NCI-H2171 treated with DMSO at 0.1 percent for 48 hours (cell line): ENCODE results near the gene PRR15L.
A peak's percentile ranks its signal among the peaks of the same experiment; 100 is the strongest.
"Not testable (repeated sequence)": the region's sequence is repeated elsewhere in the genome, so short reads cannot be mapped to it uniquely, and the experiment has no call there.

Experiments
- DNase-seq: peaks from one replicate; lab custom pipeline; 2025; lab: John Stamatoyannopoulos, UW

Gene PRR15L

DNA sequence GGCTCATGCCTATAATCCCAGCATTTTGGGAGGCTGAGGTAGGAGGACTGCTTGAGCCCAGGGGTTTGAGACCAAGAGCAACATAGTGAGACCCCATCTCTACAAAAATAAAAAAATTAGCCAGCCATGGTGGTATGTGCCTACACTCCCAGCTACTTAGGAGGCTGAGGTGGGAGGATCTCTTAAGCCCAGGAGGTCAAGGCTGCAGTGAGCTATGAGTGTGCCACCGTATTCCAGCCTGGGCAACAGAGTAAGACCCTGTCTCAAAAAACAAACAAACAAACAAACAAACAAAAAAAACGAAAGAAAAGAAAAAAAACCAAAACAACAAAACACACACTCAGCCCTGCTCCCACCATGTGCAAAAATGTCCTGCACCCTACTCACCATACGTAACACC lies 22.2 kb downstream of the PRR15L start:
- DNase-seq = not testable (repeated sequence)

- DNase-seq = peak; percentile 54
Observed at GRCh38 chr17:47934856-47935255, 22.8 kb downstream of the PRR15L start.

- DNase-seq = no peak
Observed at GRCh38 chr17:47931848-47932247, 25.8 kb downstream of the PRR15L start.

DNA sequence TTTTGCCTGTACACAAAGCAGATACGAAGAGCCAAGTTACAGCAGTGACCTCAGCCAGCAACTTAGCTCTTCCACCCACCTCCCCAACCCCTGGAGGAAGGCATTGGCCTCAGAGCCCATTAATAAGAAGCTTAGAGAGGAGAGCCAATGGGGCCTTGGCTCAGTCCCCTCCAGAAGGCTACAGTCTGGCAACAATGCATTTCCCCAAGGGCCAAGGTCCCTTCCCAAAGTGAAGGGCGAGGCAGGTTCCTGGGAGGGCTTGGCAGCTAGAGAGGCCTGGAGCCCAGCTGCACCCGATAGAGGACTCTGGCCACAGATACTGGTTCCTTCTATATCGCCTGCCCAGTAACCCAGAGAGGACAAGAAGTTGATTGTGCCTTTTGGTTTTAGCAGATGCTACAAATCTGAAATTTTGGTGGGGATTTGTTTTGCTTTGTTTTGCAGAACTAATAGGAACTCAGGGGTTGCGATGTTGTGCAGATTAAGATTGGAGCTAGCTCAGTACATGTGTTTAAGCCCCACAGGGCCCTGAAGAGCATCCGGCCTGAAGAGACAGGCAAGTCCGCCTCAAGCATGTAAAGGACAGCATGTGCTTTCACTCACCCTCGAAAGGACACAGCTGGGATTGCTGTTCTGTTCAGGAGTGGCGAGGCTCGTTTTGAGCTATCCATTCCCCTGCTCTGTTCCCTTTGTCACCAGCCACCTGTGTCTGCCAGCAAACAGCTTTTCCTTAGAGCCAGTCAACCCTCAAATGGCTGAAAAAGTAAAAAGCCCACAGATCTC lies 28.3 kb downstream of the PRR15L start:
- DNase-seq = no peak

DNA sequence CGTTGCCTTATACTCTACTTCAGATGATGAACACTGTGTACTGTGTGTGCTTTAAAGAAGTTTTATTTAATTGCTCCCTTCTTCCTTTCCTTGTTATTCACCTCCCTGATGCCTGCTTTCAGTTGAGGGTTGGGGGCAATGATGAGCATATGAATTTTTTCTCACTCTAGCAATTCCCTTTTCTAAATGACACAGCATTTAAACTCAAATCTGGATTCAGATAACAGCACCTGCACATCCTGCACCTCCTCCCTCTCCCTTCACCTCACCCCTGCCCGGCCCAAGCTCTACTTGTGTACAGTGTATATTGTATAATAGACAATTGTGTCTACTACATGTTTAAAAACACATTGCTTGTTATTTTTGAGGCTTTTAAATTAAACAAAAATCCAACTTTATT lies 29.3 kb downstream of the PRR15L start:
- DNase-seq = no peak

DNA sequence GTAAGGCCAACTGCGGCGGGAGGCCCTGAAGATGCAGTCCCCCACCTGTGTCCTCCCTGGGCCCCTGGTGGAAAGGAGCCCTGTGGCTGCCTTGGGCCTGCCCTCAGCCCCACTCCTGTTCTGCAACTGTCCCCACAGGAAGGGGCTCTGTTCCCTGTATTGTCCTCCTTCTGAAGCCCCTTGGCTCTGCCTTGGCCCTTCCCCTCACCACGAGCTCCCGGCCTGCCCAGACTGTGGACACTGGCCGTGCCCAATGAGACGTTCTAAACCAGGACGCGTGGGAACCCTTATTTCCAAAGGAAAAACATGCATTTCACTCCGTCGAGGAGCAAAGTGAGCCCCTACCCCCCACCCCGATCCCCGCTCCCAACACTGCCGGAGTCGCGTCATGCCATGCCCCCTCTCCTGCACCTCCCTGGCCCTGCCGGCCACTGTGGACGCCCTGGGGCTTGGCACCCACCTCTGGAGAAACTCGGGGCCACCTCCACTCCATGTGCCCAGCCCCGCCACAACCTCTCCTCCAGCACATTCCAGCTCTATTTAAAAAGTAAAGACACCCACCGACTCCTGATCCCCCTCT lies 29.8 kb downstream of the PRR15L start:
- DNase-seq = no peak

GRCh38 chr17:47925678-47925988 lies 32.0 kb downstream of the PRR15L start:
- no peak for DNase-seq

GRCh38 chr17:47924785-47925677 lies 32.7 kb downstream of the PRR15L start:
- no peak for DNase-seq

DNA sequence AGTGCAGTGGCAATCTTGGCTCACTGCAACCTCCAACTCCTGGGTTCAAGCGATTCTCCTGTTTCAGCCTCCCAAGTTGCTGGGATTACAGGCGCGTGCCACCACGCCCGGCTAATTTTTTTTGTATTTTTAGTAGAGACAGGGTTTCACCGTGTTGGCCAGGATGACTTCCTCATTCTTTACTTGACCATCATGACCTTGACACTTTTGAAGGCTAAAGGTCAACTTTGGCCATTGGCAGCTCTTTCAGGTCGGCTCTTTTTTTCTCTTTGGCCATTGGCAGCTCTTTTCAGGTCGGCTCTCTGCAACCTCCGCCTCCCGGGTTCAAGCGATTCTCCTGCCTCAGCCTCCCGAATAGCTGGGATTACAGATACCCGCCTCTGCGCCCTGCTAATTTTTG lies 37.8 kb downstream of the PRR15L start:
- not testable (repeated sequence) for DNase-seq

GRCh38 chr17:47918991-47919390 lies 38.7 kb downstream of the PRR15L start:
- DNase-seq = no peak

GRCh38 chr17:47918006-47918405 lies 39.7 kb downstream of the PRR15L start:
- DNase-seq = no peak

DNA sequence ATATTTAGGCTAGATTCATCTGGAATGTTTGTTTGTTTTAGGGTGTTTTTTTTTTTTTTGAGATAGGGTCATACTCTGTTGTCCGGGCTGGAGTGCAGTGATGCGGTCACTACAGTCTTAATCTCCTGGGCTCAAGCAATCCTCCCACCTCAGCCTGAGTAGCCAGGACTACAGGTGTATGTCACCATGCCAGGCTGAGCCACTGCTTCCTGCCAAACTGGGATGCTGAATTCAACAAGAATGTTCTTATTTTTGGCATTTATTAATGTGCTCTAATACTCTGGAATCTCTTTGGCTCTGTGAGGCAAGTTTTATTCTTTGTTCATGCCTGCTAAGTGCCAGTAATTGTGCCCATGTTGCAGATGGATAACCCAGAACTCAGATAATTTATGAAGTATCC lies 40.1 kb downstream of the PRR15L start:
- no peak for DNase-seq

- DNase-seq = no peak
Observed at GRCh38 chr17:47916489-47917208, 41.0 kb downstream of the PRR15L start.

GRCh38 chr17:47915776-47916398 lies 41.8 kb downstream of the PRR15L start:
- DNase-seq = no peak

DNA sequence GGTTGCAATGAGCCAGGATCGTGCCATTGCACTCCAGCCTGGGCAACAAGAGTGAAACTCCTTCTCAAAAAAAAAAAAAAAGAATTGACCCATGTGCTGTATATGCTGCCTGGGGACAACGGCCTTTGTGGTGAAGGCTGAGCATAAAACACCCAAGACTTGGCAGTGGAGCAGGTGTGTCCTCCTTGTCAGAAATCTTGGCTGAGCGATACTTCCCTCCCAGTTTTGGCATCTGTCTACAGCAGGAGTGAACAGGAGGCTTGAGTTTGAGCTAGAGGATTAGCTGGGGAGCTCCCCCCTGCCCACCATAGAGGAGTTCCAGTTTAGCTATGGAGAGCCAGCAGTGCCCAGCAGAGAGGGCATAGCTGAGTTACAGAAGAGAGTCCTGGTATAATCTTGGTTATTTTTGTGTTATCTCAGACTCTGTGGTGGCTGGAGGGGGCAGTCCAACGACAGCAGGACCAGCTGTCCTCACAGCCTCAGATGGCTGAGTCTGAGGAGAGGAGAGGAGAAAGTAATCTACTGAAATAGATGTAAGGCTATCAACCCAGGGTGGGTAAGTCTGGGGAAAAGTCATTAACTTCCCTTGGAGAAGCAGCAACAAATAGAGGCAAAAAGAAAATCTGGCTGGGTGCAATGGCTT lies 43.3 kb downstream of the PRR15L start:
- DNase-seq = no peak

GRCh38 chr17:47913050-47913449 lies 44.6 kb downstream of the PRR15L start:
- no peak for DNase-seq

DNA sequence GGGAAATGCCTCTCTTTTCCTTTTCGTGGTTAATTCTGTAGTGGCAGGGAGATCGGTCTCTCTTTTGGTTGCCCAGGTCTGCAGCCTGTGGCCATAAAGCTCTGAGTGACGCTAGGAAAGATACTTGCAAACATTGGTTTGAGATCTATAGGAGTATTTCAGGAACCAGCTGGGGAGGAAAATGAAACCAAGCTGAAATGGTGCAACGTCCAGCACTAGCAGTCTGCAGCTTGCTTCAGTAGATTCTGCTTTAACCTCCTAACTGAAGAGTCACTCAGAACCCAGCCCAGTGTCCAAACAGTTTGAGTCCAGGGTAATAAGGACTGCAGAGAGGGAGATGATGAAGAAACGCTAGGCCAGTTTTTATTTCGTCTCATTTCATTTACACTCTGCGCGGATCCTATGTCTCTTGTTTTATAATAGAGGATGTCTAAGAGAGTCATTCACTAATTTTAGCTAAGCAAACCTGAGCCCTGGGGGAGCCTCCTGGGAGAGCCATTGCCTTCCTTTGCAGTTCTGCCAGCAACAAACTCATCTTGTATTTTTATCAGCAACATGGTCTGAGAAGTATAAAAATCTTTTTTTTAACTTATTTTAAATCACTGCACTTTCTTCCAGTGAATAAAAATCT lies 49.6 kb downstream of the PRR15L start:
- no peak for DNase-seq

GRCh38 chr17:47906443-47906842 lies 51.2 kb downstream of the PRR15L start:
- DNase-seq = no peak

- no peak for DNase-seq
Observed at GRCh38 chr17:47905221-47905733, 52.4 kb downstream of the PRR15L start.

DNA sequence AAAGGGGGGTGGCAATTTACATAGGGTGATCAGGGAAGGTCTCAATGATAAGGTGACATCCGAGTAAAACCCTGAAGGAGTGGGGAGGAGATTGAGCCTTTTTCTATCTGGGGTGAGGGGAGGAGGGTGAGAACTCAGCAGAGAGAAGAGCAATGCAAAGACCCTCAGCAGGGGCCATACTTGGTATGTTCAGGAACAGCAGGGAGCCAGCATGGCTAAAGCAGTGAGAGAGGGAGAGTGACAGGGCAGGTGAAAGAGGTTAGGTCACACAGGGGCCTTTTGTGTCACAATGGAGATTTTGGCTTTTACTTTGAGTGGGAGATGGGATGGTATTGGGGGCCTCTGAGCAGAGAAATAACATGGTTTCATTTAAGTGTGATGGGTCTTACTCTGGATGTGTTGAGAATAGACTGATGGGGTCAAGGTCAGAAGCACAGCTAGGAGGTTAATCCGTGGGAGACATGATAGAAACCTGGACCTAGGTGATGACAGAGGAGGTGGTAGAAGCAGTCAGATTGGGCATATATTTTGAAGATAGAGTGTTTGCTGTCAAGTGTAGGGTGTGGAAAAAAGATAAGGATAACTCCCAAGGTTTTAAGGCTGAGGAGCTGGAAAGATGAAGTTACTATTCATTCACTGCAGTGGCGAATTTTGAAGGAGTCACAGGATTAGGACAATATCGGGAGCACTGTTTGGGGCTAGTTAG lies 55.5 kb downstream of the PRR15L start:
- DNase-seq = no peak
